Stimulated activated effector memory CD8-positive, alpha-beta T cell treated with anti-CD3 and anti-CD28 coated beads, Interleukin-12 subunit alpha, Interleukin-12 subunit beta, amount 100 ng/mL, for 72 hours (primary cell): Measurements from ENCODE around the gene ITGA6.
A peak's percentile ranks its signal among the peaks of the same experiment; 100 is the strongest.

ENCODE experiments used
- ATAC-seq: fragments of 150-1000 bp; cut with Tn5 transposase; 2 replicates; pipeline ENCODE4 v1.10.0; 2021
- DNase-seq, 2 donors: peaks; one replicate each; pipeline ENCODE4 v3.0.0; 2021 to 2022; ENCODE audit warnings: low spot score in 2 of 2
- H3K27ac Mint-ChIP-seq: one replicate; pipeline ENCODE4 v1.8.0; 2022; ENCODE audit warnings: mild to moderate bottlenecking, mixed read lengths
- H3K36me3 Mint-ChIP-seq: one replicate; pipeline ENCODE4 v1.8.0; 2022; ENCODE audit warnings: mild to moderate bottlenecking, mixed read lengths
- H3K4me1 Mint-ChIP-seq: one replicate; pipeline ENCODE4 v1.8.0; 2022; ENCODE audit warnings: mixed read lengths
- H3K4me3 Mint-ChIP-seq: one replicate; pipeline ENCODE4 v1.8.0; 2022; ENCODE audit warnings: mild to moderate bottlenecking, mixed read lengths
- H3K9me3 Mint-ChIP-seq: one replicate; pipeline ENCODE4 v1.8.0; 2022; ENCODE audit warnings: mixed read lengths

ITGA6 gene

GRCh38 chr2:172446474-172447063 lies 19.2 kb downstream of the ITGA6 start:
- Mint-ChIP-seq H3K27ac (no peak overlapping the region), H3K4me3 (no peak overlapping the region)
- DNase-seq = no peak

GRCh38 chr2:172447811-172448493 lies 20.6 kb downstream of the ITGA6 start:
- DNase-seq (no peak), ATAC-seq (no peak)
- no peaks in the 10 kb centered on the region for H3K9me3 Mint-ChIP-seq
- H3K4me1 Mint-ChIP-seq = peaks cover 40% of the 10 kb centered on the region
- H3K27ac Mint-ChIP-seq = peak overlapping the region; percentile 6
- no peak overlapping the region for H3K4me3 Mint-ChIP-seq
- no peaks in the 10 kb centered on the region for H3K36me3 Mint-ChIP-seq

More at GRCh38 chr2:172446474-172447063, 19.2 kb downstream of the ITGA6 start:
- no peaks in the 10 kb centered on the region for H3K36me3 Mint-ChIP-seq
- peak; percentile 57 for ATAC-seq
- H3K4me1 Mint-ChIP-seq = peaks cover 47% of the 10 kb centered on the region
- no peaks in the 10 kb centered on the region for H3K9me3 Mint-ChIP-seq

GRCh38 chr2:172448544-172449267 lies 21.3 kb downstream of the ITGA6 start:
- H3K9me3 Mint-ChIP-seq = no peaks in the 10 kb centered on the region
- no peaks in the 10 kb centered on the region for H3K36me3 Mint-ChIP-seq
- ATAC-seq (no peak), DNase-seq (no peak)
- no peak overlapping the region for H3K27ac Mint-ChIP-seq
- H3K4me1 Mint-ChIP-seq = peaks cover 43% of the 10 kb centered on the region
- H3K4me3 Mint-ChIP-seq = no peak overlapping the region

- no peaks in the 10 kb centered on the region for H3K36me3 Mint-ChIP-seq
- peaks cover 55% of the 10 kb centered on the region for H3K4me1 Mint-ChIP-seq
- H3K9me3 Mint-ChIP-seq = no peaks in the 10 kb centered on the region
- ATAC-seq = peak; percentile 48
- no peak overlapping the region for H3K27ac Mint-ChIP-seq
- H3K4me3 Mint-ChIP-seq = no peak overlapping the region
- DNase-seq = no peak
Observed at GRCh38 chr2:172449911-172450550, 22.6 kb downstream of the ITGA6 start.

- Mint-ChIP-seq H3K27ac (no peak overlapping the region), H3K4me1 (peaks cover 65% of the 10 kb centered on the region), H3K4me3 (no peak overlapping the region), H3K36me3 (no peaks in the 10 kb centered on the region), H3K9me3 (no peaks in the 10 kb centered on the region)
- DNase-seq = no peak
- no peak for ATAC-seq
Observed at GRCh38 chr2:172451923-172452322, 24.5 kb downstream of the ITGA6 start.

- Mint-ChIP-seq H3K4me1 (peaks cover 65% of the 10 kb centered on the region), H3K36me3 (no peaks in the 10 kb centered on the region), H3K4me3 (no peak overlapping the region), H3K27ac (no peak overlapping the region), H3K9me3 (no peaks in the 10 kb centered on the region)
- DNase-seq (no peak), ATAC-seq (no peak)
Observed at GRCh38 chr2:172452845-172453244, 25.5 kb downstream of the ITGA6 start.

GRCh38 chr2:172454404-172455120 lies 27.2 kb downstream of the ITGA6 start:
- Mint-ChIP-seq H3K9me3 (no peaks in the 10 kb centered on the region), H3K4me1 (peaks cover 54% of the 10 kb centered on the region), H3K4me3 (no peak overlapping the region), H3K27ac (peak overlapping the region; percentile 50), H3K36me3 (no peaks in the 10 kb centered on the region)
- DNase-seq (no peak), ATAC-seq (no peak)

GRCh38 chr2:172455121-172455515 lies 27.7 kb downstream of the ITGA6 start:
- H3K4me3 Mint-ChIP-seq = no peak overlapping the region
- H3K9me3 Mint-ChIP-seq = no peaks in the 10 kb centered on the region
- no peaks in the 10 kb centered on the region for H3K36me3 Mint-ChIP-seq
- peaks cover 54% of the 10 kb centered on the region for H3K4me1 Mint-ChIP-seq
- H3K27ac Mint-ChIP-seq = no peak overlapping the region
- ATAC-seq = peak; percentile 52
- DNase-seq = no peak

- peak overlapping the region; percentile 71 for H3K27ac Mint-ChIP-seq
- no peaks in the 10 kb centered on the region for H3K9me3 Mint-ChIP-seq
- no peak for DNase-seq
- H3K36me3 Mint-ChIP-seq = no peaks in the 10 kb centered on the region
- H3K4me3 Mint-ChIP-seq = no peak overlapping the region
- H3K4me1 Mint-ChIP-seq = peaks cover 56% of the 10 kb centered on the region
- ATAC-seq = peak; percentile 13
Observed at GRCh38 chr2:172456002-172456401, 28.6 kb downstream of the ITGA6 start.

- H3K36me3 Mint-ChIP-seq = no peaks in the 10 kb centered on the region
- DNase-seq = no peak
- no peak overlapping the region for H3K4me3 Mint-ChIP-seq
- H3K9me3 Mint-ChIP-seq = no peaks in the 10 kb centered on the region
- H3K4me1 Mint-ChIP-seq = peaks cover 65% of the 10 kb centered on the region
- no peak for ATAC-seq
- peak overlapping the region; percentile 72 for H3K27ac Mint-ChIP-seq
Observed at GRCh38 chr2:172457536-172457935, 30.1 kb downstream of the ITGA6 start.

GRCh38 chr2:172458561-172459124 lies 31.3 kb downstream of the ITGA6 start:
- H3K4me3 Mint-ChIP-seq = no peak overlapping the region
- DNase-seq (no peak), ATAC-seq (no peak)
- H3K9me3 Mint-ChIP-seq = no peaks in the 10 kb centered on the region
- H3K36me3 Mint-ChIP-seq = no peaks in the 10 kb centered on the region
- no peak overlapping the region for H3K27ac Mint-ChIP-seq
- H3K4me1 Mint-ChIP-seq = peaks cover 69% of the 10 kb centered on the region

GRCh38 chr2:172460780-172461201 lies 33.4 kb downstream of the ITGA6 start:
- DNase-seq = no peak
- Mint-ChIP-seq H3K36me3 (no peaks in the 10 kb centered on the region), H3K4me3 (no peak overlapping the region), H3K9me3 (no peaks in the 10 kb centered on the region), H3K27ac (no peak overlapping the region), H3K4me1 (peaks cover 72% of the 10 kb centered on the region)
- ATAC-seq = no peak

- Mint-ChIP-seq H3K4me3 (peak overlapping the region; percentile 45), H3K4me1 (peaks cover 71% of the 10 kb centered on the region), H3K9me3 (no peaks in the 10 kb centered on the region), H3K27ac (no peak overlapping the region), H3K36me3 (no peaks in the 10 kb centered on the region)
- ATAC-seq (peak; percentile 76), DNase-seq (peak; percentile 66 to 88)
Observed at GRCh38 chr2:172461591-172462372, 34.4 kb downstream of the ITGA6 start.

- Mint-ChIP-seq H3K36me3 (no peaks in the 10 kb centered on the region), H3K9me3 (no peaks in the 10 kb centered on the region), H3K4me1 (peaks cover 71% of the 10 kb centered on the region), H3K4me3 (peak overlapping the region; percentile 45), H3K27ac (no peak overlapping the region)
- peak; percentile 39 for ATAC-seq
- DNase-seq = no peak
Observed at GRCh38 chr2:172462373-172462848, 35.0 kb downstream of the ITGA6 start.
